Lung (tissue), 12 donors: ENCODE results near the gene ZNF598. TPM values are rescaled to one million over a fixed set of nuclear protein-coding genes. Genes with fewer than 3 reads are reported as not detected.
"Not testable (repeated sequence)": the region's sequence is repeated elsewhere in the genome, so short reads cannot be mapped to it uniquely, and the experiment has no call there.

Experiments
- ATAC-seq: fragments of 200-7000 bp; cut with Tn5 transposase; one replicate; pipeline ENCODE4 v1.9.1; 2020; ENCODE audit warnings: moderate number of reproducible peaks; ENCODE audit not compliant: insufficient read depth, low FRiP score
- DNase-seq, 3 donors: peaks; one replicate each; pipeline ENCODE4 v3.0.0-alpha.2; 2013 to 2017
- H3K27ac ChIP-seq, 2 donors: one replicate each; pipeline ENCODE4 v1.5.1; 2013; ENCODE audit warnings: mild to moderate bottlenecking in 2 of 2, moderate library complexity in 2 of 2, control low read depth in 1 of 2, inconsistent platforms in 1 of 2, low read depth in 1 of 2, low read length in 1 of 2
- H3K27me3 ChIP-seq, 3 donors: one replicate each; pipeline ENCODE4 v1.5.1; 2013; ENCODE audit warnings: low read length in 2 of 3; ENCODE audit not compliant: control insufficient read depth in 3 of 3, insufficient read depth in 3 of 3
- H3K36me3 ChIP-seq, 4 donors: one replicate each; pipeline ENCODE4 v1.5.1; 2013; ENCODE audit warnings: low read length in 4 of 4, mild to moderate bottlenecking in 1 of 4, moderate library complexity in 1 of 4; ENCODE audit not compliant: control insufficient read depth in 4 of 4, insufficient read depth in 4 of 4
- H3K4me1 ChIP-seq, 5 donors: one replicate each; pipeline ENCODE4 v1.5.1; 2013; ENCODE audit warnings: low read length in 5 of 5, mild to moderate bottlenecking in 2 of 5, moderate library complexity in 1 of 5; ENCODE audit not compliant: control insufficient read depth in 5 of 5, insufficient read depth in 5 of 5
- H3K4me3 ChIP-seq: one replicate; pipeline ENCODE4 v1.5.1; 2013; ENCODE audit warnings: mild to moderate bottlenecking, control low read depth, moderate library complexity
- H3K9ac ChIP-seq, 2 donors: one replicate each; pipeline ENCODE4 v1.5.1; 2013; ENCODE audit warnings: low read length in 2 of 2, control low read depth in 1 of 2; ENCODE audit not compliant: insufficient read depth in 1 of 2
- H3K9me3 ChIP-seq, 4 donors: one replicate each; pipeline ENCODE4 v1.5.1; 2013; ENCODE audit warnings: low read length in 3 of 4, mild to moderate bottlenecking in 1 of 4, moderate library complexity in 1 of 4; ENCODE audit not compliant: control insufficient read depth in 4 of 4, insufficient read depth in 3 of 4
- WGBS, 2 donors: extraction: QIAGEN DNeasy Blood & Tissue Kit; methylation state at CpG; one replicate each; pipeline ENCODE4 v1.1.7; 2013; 5-methylcytosine and 5-hydroxymethylcytosine counted together
- polyA plus RNA-seq, 2 donors: library from polyadenylated mRNA; stranded (reverse); fragments of 200-250 nt; gene quantifications; one replicate each; pipeline ENCODE4 v1.2.1, GENCODE V29; 2013
- total RNA-seq, 2 donors: library from RNA; depleted of rRNA in 1 of 2; stranded (reverse); fragments of >200 nt in 1 of 2; gene quantifications; one replicate each; pipeline ENCODE4 v1.2.1, GENCODE V29; 2014 to 2021
- TF ChIP-seq, protein P1 (sequence below): IDR thresholded peaks from 2 replicates; pipeline ENCODE4 v1.5.1; 2012; ENCODE audit warnings: mild to moderate bottlenecking; ENCODE audit errors: control extremely low read depth, extremely low read depth
- donor health status: control.
- donor health status: control.
- donor health status: Bipolar disorder and iron deficiency.
- donor health status: healthy.
- donor health status: DM: yes; HTN: yes; CAD: no.

The ZNF598 gene
- total and polyA plus RNA-seq, 4 donors = 13.9 to 49.8 (median 35.9) TPM

DNA sequence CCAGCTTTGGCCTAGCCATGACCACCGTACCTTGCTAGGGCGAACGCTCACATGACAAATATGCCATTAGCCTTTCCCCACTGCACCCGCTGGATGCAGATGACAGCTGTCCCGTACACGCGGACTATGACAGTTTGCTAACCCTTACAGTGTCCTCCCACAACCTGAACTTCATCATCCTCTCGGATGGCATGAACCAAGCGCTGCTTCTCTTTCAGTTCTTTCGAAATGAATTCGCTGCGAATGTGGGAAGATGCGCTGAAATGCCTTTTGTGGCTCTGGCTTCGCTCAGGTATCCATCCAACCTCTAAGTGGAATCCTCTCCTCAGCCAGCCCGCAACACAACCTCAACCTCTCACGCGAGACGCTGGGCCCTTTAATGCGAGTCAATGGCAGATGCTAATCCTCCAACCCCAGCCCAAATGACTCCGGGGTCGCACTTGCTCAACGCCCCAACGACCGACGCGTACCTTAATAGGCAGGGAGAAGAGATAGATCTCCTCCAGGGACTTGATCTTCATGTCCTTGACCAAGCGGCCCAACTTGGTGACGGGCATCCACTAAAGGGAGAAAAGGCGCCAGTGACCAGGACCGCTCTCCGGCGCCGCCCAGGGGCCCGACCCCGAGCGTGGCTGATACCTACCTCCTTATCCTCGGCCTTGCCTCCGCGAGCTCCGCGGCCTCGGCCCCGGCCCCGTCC, 45.7 kb downstream of the ZNF598 start:
- DNase-seq (peak in 1 of 3 donors; percentile 59), ATAC-seq (no peak)
- TF ChIP-seq, protein P1, sequence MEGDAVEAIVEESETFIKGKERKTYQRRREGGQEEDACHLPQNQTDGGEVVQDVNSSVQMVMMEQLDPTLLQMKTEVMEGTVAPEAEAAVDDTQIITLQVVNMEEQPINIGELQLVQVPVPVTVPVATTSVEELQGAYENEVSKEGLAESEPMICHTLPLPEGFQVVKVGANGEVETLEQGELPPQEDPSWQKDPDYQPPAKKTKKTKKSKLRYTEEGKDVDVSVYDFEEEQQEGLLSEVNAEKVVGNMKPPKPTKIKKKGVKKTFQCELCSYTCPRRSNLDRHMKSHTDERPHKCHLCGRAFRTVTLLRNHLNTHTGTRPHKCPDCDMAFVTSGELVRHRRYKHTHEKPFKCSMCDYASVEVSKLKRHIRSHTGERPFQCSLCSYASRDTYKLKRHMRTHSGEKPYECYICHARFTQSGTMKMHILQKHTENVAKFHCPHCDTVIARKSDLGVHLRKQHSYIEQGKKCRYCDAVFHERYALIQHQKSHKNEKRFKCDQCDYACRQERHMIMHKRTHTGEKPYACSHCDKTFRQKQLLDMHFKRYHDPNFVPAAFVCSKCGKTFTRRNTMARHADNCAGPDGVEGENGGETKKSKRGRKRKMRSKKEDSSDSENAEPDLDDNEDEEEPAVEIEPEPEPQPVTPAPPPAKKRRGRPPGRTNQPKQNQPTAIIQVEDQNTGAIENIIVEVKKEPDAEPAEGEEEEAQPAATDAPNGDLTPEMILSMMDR = no peak

DNA sequence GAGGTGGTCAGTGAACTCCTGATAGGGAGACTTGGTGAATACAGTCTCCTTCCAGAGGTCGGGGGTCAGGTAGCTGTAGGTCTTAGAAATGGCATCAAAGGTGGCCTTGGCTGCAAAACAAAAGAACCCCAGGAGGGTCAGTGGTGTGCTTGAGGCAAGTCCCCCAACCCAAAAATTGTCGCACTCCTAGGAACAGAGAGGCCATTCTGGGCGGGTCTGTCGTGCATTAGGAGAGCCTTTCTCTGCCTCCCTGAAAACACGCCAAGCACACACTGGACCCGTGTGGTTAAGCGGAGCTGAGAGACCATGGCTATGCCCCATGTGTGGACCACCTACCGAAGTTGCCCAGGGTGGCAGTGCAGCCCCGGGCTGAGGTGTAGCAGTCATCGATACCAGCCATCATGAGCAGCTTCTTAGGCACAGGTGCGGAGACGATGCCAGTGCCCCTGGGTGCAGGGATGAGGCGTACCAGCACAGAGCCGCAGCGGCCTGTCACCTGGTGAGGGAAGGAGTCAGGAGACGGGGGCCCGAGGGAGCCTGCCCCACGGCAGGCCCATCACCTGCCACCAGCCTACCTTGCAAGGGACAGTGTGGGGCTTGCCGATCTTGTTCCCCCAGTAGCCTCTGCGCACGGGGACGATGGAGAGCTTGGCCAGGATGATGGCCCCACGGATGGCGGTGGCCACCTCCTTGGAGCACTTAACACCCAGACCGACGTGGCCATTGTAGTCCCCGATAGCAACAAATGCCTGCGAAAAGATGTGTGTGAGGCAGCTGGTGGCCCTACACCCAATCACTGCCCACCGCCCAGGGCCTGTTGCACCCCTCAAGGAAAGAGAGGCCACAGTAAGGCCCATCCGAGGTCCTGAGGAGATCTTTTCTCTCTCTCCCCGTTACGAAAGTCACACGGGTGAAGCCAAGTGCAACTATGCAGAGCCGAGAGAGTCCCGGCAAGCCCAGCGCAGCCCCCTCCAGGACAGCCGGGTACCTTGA, 47.2 kb downstream of the ZNF598 start:
- ATAC-seq, H3K9me3 ChIP-seq, H3K4me3 ChIP-seq, H3K27ac ChIP-seq, H3K9ac ChIP-seq, H3K27me3 ChIP-seq, DNase-seq: not testable (repeated sequence)
- WGBS, 2 donors = 88 to 89% methylated on average over 31 to 37 of the region's 37 CpGs
- Histone ChIP-seq H3K4me1 (peaks cover 5 to 37% (median 10%) of the 10 kb centered on the region in 5 donors), H3K36me3 (peaks cover 7 to 20% (median 16%) of the 10 kb centered on the region in 4 donors)

More for the DNA sequence above, 45.7 kb downstream of the ZNF598 start:
- Histone ChIP-seq H3K27me3 (no peaks in the 10 kb centered on the region), H3K9ac (peak overlapping the region; percentile 78 to 80), H3K4me3 (peak overlapping the region; percentile 94), H3K36me3 (peaks cover 7 to 20% (median 16%) of the 10 kb centered on the region in 4 donors), H3K27ac (peak overlapping the region; percentile 88 to 97), H3K9me3 (no peaks in the 10 kb centered on the region), H3K4me1 (peaks cover 5 to 35% (median 10%) of the 10 kb centered on the region in 5 donors)
- 9 to 12% methylated on average over 36 to 44 of the region's 44 CpGs for WGBS, 2 donors

DNA sequence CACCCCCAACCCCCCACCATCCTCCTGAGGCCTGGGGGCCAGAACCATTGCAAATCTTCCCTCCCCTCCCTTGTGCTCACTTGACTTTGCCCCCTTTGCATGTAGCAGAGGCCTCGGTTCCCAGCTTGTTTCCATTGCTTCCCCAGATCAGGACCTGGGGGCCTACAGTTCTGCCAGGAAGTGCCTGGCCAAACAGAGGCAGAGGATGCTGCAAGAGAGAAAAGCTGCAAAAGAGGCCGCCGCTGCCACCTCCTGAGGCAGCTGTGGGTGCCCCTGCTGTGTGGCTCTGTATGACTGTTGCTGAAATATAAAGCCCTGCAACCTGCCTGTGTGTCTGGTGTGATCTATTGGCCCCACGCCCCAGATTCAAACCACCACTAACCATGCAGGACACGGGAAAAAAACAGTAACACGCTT, 48.0 kb downstream of the ZNF598 start:
- Histone ChIP-seq H3K4me3 (no peak overlapping the region), H3K9me3 (no peaks in the 10 kb centered on the region), H3K27ac (no peak overlapping the region), H3K9ac (no peak overlapping the region), H3K36me3 (peaks cover 7 to 20% (median 16%) of the 10 kb centered on the region in 4 donors), H3K27me3 (peaks cover 0 to 2% (median 0%) of the 10 kb centered on the region in 3 donors), H3K4me1 (peaks cover 5 to 37% (median 10%) of the 10 kb centered on the region in 5 donors)
- ATAC-seq (no peak), DNase-seq (no peak)
- WGBS, 2 donors = 56 to 63% methylated on average over 6 of the region's 6 CpGs
- TF ChIP-seq, protein P1 = no peak
